ENCODE measurements around the gene SNAPC3.

- TF ChIP-seq, protein P1, sequence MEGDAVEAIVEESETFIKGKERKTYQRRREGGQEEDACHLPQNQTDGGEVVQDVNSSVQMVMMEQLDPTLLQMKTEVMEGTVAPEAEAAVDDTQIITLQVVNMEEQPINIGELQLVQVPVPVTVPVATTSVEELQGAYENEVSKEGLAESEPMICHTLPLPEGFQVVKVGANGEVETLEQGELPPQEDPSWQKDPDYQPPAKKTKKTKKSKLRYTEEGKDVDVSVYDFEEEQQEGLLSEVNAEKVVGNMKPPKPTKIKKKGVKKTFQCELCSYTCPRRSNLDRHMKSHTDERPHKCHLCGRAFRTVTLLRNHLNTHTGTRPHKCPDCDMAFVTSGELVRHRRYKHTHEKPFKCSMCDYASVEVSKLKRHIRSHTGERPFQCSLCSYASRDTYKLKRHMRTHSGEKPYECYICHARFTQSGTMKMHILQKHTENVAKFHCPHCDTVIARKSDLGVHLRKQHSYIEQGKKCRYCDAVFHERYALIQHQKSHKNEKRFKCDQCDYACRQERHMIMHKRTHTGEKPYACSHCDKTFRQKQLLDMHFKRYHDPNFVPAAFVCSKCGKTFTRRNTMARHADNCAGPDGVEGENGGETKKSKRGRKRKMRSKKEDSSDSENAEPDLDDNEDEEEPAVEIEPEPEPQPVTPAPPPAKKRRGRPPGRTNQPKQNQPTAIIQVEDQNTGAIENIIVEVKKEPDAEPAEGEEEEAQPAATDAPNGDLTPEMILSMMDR (IDR thresholded peaks at IDR 0.05), result no peak
- no peak for TF ChIP-seq POLR2A (IDR thresholded peaks at IDR 0.05)
Observed at GRCh38 chr9:15374310-15374709, 48.4 kb upstream of the SNAPC3 start.

Data from lower leg skin (tissue), 3 donors.